Putamen (tissue), 1 donor: ENCODE data around the gene OR2AT4.
"Not testable (repeated sequence)": the region's sequence is repeated elsewhere in the genome, so short reads cannot be mapped to it uniquely, and the experiment has no call there.

Source experiments
- DNase-seq: peaks from one replicate; pipeline ENCODE4 v3.0.0-alpha.2; 2016; ENCODE audit warnings: low spot score

OR2AT4 gene

DNA sequence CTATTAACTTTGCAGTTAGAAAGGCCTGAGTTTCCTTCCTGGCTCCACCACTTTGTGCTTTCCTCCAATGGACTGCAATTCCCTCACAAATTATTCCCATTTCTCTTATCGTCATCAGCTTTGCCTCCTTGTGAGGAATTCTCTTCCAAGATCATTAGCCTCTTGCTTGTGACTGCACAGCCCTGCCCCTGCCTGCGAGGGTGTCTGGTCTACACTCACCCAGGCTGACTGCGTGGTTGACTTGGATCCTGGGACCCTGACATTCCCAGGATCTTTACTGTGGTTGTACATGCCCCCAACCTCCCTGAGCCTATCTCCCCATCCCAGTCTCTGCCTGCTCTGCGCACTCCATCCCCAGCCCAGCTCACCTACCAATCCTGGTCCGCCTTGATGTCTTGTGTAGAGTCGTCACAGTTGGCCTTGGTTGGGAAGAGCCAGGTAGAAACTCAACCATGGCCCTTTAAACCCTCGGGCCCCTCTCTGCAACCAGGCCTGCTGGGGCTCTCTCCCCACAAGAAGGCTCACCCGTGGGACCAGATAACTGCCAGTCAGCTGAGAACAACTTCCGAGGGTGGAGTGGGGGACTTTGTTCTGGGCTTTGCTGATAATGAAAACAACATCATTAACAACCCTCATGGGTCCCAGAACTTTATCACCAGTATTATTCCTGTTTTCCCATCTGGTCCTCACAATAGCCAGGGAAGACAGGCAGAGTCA is at the start of gene OR2AT4:
OR2AT4 (minus strand) TSS at position 421 of the 717 bp plus-strand sequence.
- no peak for DNase-seq

DNA sequence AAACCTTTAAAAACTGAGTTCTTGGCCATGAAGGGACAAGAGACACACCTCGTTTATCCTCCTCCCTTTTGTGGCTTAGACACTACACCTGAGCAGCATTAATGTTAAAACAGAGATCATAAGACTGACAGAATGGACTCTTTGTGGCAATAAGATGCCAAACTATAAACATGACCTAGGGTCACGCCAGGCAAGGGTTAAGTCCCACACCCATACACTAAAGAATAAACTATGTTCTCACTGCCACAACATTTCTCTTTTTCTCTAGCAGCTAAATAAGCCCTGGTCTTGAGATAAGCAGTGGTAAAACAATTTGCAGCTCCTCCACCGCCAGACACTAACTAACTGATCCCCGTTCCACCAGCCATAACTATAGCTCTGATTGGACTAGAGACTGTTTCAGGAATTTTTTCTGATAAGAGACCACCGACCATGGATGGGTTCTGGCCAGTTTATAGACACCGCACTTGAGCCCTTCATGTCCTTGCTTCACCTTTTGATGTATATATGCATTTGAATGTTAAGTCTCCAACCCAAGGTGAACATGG is 49.4 kb upstream of the OR2AT4 start:
- DNase-seq = no peak

DNA sequence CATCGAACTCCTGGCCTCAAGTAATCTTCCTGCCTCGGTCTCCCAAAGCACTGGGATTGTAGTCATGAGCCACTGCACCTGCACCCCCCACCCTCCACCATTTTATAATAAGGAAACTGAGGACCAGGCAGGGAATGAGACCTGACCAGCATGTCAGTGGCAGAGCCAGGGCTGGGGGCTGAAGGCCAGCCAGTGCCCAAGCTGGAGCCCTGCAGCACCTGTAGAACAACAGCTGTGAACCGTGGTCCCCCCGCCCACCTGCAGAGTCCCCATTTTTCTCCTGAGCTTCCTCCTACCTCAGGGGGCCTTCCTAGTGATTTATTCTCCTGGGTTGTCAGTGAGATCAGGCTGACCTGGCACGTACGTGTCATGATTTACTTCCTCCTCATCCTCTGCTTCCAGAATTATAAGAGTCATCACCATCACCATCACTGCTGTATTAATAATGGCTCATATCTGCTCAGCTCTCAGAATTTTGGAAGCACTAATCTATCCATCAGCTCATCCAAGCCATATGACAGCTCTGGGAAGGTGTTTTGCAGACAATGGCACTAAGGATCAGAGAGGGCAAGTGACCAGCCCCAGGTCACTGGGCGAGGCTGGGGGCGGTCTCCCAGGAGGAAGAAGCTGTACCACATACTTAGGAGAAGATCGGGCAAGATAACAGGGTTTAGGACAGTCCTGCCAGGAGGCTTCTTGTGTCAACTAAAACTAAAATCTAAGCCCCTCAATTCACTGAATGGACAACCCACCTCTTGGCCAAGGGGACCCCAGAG is 48.7 kb upstream of the OR2AT4 start:
- DNase-seq = no peak

DNA sequence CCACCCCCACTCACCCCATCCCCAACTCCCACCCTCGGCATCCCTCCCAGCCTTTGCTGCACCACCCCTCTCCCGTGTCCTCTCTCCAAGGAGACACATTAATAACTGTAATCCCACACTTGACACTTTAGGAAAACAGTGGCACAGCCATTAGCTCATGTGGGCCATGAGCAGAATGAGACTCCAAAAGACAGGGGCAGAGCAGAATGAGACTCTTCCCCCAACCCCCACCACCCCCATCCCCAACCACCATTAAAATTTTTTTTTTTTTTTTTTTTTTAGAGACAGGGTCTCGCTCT is 48.0 kb upstream of the OR2AT4 start:
- no peak for DNase-seq

DNA sequence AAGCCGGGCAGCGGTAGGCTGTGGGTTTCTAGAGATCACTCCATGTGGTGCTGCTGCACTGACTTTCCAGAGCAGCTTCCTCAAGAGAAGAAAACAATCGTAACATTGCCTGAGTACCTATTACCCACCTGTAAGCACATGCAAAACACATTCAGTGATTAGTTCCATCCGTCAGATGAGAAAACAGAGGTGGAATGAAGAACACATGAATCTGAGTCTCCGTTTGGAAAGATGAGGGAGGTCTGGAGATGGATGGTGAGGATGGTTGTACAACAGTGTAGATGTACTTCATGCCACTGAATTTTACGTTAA is 46.7 kb upstream of the OR2AT4 start:
- no peak for DNase-seq

DNA sequence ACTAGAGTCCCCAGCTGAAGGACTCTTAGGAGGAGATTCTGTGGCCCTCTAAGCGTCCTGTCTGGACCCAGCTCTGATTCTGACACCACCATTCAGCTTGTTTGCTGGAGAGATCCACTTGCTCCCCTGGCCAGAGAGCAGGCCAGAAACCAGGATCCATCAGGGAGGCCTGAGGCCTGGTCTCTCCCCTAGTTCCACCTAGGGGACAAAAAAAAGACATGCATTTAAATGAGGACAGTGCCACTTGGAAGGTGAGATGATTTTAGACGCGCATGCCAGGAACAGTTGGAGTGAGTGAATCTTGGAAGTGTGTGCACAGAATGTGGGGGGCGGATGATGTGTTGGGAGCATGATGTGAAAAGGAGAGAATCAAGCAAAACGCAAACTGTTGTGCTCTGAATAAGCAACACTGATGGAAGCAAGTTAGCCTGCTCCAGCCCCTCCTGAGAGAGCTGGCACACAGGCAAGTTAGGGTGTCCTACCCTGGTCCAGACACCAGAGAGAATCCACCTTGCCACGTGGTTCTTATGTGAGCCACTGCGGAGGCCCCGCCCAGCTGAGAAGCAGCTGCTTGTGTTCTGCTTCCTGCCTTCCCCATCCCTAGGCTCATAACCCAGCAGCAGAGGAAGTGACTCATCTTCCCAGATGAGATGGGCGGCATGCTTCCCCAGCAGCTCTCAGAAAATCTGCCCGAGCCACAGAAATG is 46.2 kb upstream of the OR2AT4 start:
- peak; percentile 82 for DNase-seq

DNA sequence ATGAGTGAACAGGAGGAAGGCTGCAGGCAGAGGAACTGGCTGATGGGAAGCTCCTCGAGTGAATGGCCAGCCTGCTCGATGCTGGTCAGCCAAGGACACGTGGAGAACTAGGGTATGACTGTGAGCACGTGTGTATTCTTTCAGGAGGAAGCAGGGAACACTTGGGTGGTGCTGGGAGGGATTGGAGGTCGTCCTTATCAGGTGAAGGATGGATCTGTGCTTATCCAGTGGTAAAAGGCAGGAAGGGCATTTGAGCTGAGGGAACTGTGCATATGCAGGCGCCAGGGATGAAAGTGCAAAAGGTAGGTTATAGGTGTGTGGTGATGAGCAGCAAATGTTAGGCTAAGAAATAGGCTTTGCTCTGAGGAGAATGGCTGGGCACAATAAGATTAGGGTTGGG is 44.5 kb upstream of the OR2AT4 start:
- no peak for DNase-seq

DNA sequence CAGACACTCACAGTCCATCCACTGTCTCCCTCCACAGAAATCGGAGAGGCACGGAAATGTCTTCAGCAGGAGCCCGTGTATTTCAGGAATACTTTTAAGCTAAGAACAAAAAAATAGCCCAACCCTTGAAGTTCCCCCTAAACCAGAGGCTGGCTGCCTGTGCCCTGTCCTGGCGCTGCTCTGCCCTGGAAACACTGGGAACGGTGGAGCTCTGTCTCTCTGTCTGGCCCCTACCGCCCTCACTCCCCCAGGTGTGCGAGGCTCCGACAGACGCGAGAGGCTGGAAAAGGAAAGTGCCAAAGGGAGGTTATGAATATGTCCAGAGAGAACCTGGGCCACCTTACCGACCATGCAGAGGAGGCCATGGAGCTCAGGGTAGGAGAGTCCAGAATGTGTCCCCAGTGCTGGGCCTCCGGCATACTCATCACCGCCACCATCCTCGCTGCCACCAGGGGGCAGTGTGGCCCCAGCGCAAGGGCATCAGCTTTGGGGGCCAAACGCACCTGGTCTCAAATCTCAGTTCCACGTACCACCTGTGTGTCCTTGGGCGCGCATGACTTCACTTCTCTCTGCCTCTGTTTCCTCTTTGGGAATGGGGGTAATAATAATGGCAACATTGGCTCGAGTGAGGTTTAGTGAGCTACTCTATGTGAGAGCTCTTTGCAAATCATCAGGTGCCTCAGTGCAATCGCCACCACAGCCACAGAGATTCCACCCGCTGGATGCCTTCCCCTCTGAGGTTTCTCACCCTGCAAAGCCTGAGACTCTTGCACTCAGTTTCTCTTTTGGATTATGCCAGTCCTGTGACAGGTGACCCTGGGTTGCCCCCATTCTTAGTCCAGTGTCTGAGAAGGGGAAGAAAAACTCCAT is 43.8 kb upstream of the OR2AT4 start:
- DNase-seq = no peak

DNA sequence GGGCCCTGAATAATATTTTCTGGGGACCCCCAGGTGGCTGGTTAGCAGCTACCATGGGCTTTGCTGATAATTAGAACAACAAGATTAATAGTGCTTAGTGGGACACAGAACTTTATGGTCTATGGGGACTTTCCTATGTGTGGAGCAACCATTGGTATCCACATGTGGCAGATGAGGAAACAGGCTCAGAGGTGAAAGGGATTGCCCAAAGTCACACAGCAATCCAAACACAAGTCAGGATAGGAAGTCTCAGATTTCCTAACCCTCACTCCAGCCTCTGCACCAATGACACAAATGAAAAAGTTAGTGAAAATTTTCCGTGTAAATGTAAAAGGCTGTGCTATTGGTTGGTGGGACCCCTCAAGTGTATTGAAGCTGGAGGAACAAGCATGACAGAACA is 39.0 kb upstream of the OR2AT4 start:
- DNase-seq = no peak

DNA sequence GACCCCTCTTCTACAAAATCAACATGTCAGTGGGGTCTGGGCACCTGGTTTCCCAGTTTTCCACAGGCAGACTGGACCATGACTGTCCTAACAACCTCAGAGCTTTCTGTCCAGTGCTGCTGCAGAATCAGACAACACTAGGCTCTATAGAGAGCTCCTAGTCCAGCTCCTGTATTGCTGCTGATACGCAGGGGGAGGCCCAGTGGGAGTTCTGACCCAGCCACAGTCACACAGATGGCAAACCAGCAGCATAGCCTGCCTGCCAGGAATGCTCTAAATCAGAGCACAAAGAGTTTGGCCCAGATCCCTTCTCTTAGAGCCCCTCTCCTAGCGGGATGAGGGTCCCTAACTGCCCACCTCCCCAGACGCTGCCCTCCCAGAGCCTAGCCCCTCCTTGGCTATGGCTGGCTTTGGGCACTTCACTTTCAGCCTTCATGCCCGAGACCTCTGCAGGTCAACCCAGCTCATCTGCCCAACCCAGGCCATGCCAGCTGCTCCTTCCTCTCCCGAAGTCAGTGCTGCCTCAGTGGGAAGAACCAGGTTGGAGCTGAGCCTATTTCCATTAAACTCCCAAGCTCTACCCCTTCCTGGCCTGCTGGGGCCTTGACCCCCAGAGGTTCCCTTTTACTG is 38.5 kb upstream of the OR2AT4 start:
- DNase-seq = no peak

DNA sequence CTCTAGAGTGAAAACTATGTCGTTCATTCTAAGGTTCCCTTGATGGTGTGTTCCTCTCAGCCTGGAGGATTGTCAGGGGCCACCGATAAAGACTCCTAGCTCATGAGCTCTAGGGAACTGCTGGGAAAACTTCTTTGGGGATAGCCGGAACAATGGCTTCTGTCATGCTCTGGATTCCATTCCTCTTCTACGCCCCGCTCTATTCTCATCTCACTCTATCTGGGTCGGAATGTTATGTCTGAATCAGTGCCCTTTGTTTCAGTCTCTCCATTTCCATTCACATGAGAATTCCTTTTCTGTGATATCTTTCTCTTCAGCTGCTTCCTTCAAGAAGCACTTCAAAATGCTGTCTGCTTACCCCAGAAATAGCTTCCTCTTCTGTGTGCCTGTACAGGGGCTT is 37.3 kb upstream of the OR2AT4 start:
- no peak for DNase-seq

DNA sequence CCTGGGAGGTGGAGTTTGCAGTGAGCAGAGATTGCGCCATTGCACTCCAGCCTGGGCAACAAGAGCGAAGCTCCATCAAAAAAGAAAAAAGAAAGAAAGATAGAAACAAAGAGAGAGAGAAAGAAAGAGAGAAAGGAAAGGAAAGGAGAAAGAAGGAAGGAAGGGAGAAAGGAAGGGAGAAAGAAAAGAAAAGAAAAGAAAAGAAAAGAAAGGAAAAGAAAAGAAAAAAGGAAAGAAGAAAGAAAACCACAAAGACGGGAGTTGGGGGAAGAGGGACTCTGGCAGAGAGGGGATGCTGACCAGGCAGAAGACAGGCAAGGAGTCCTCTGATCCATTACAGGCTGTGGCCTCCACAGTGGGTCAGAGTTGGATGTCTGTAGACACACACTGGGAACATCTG is 35.4 kb upstream of the OR2AT4 start:
- DNase-seq = no peak

DNA sequence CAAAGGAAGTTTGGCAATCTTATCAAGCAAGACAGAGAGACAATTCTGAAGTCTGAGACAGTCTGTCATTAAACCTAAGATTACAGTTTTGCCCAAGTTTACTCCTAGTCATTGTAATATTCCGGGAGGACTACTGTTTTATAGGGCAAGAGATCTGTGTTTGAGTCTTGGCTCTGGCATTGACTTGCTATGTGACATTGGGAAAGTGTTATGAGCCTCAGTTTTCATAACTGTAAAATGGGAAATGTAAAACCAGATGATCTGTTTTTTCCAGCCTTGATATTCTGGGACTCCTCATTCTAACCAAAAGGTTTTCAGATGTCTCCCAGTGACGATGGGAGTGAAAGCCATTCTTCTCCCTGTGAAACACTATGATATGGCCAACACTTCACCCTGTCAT is 29.9 kb upstream of the OR2AT4 start:
- no peak for DNase-seq

DNA sequence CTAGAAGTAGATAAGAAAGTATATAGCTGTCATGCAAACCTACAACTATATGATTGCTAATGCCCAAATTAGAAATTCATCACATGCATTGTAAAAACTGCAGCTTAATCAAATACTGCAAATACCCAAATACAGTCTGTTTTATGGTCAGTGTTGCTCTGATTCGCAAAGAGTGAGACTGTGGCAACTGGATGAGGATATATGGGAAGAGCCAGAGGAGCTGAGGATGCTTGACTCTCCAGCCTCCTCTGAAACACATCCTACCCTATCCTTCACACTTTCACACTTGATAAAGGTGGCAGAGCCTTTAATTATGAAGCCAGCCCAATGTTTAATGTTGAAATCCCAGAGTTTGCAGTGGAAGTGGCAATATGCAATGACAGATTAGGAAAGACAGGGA is 21.9 kb upstream of the OR2AT4 start:
- no peak for DNase-seq

DNA sequence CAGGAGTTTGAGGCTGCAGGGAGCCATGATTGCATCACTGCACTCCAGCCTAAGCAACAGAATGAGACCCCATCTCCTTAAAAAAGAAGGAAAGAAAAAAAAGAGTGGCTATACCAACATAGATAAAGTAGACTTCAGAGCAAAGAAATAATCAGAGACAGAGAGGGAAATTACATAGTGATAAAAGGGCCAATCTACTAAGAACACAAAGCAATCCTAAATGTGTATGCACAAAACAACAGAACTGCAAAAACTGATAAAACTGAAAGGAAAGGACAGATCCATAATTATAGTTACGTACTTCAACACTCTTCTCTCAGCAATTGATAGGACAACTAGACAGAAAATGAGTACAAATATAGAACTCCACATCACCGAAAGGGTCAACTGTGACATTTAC is 17.8 kb upstream of the OR2AT4 start:
- DNase-seq = no peak

DNA sequence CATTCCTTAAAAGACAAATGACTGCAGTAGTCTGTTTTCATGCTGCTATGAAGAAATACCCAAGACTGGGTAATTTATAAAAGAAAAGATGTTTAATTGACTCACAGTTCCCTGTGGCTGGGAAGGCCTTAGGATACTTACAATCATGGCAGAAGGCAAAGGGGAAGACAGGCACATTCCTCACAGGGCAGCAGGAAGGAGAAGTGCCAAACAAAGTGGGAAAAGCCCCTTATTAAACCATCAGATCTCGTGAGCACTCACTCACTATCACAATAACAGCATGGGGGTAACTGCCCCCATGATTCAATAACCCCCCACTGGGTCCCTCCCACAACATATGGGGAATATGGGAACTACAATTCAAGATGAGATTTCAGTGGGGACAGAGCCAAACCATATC is 16.4 kb upstream of the OR2AT4 start:
- no peak for DNase-seq

DNA sequence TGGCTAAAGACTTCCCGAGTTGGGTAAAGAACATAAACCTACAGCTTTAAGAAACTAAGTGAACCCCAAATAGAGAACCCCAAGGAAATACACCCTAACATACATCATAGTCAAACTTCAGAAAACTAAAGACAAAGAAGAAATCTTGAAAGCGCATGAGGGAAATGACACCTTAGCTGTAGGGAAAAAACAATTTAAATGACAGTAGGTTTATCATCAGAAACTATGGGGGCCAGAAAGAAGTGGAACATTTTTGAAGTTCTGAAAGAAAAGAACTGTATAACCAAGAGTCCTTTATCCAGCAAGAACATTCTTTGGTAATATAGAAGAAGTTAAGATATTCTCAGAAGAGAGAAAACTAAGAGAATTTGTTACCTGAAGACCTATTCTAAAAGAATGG is 15.5 kb upstream of the OR2AT4 start:
- DNase-seq = no peak

DNA sequence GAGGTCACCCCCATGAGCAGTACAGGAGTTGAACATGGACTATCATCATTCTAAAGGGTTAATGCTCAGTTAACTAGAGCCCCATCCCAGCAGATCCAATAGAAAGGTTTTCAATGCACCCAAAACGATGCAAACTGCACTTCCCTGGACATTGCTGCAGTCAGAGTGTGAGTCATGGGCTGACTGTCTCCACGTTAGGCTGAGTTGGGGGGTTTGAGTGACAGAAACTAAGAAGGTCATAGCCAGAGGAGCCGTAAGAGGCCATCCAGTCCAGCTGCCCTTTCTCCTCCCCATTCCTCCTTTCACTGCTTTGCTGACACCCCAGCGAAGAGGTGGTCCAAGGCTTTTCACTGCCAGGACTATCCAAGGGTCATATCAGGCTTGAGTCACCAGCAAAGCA is 10.5 kb upstream of the OR2AT4 start:
- no peak for DNase-seq

DNA sequence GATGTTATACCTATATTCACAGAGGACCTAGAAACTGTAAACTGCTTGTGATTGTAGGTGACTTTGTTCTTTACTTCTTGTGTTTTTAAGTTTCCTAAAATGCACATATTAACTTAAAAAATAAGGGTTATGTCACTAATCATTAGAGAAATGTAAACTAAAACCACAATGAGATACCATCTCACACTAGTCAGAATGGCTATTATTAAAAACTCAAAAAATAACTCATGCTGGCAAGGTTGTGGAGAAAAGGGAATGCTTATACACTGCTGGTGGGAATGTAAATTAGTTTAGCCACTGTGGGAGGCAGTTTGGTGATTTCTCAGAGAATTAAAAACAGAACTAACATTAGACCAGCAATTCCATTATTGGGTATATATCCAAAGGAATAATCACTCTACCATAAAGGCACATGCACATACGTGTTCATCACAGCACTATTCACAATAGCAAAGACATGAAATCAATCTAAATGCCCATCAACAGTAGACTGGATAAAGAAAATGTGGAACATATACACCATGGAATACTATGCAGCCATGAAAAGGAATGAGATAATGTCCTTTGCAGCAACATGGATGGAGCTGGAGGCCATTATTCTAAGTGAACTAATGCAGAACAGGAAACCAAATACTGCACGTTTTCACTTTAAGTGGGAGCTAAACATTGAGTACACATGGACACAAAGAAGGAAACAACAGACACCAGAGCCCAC is 9.4 kb upstream of the OR2AT4 start:
- not testable (repeated sequence) for DNase-seq

DNA sequence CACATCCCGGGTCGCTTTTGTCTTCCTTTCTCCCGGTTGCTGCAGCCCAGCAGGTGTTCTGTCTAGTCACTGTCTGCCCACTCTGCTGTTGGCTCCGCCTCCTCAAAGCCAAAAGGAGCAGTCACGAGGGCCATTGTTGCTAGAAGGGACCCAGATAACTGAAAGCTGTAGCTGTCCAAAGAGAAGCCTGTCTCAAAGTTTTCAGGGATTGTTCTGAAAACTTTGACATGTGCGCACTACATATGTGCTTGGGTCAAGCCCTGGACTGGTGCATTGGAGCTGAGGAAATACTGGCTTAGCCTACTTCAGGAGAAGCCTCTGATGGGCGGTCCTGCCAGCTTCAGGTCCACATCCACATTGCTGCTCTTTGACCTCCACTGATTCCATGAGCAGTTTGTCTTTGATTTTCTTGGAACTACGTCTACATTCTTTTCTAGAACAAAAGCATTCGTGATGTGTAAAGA is 8.8 kb upstream of the OR2AT4 start:
- no peak for DNase-seq
